B cell (primary cell): ENCODE measurements around the gene RPA1.

ENCODE experiments used
- EZH2 ChIP-seq: IDR thresholded peaks from 2 replicates; pipeline ENCODE4 v1.6.1; 2012; ENCODE audit warnings: borderline replicate concordance, low read depth, mild to moderate bottlenecking, moderate library complexity, low read length; ENCODE audit not compliant: insufficient read depth, poor library complexity, severe bottlenecking
- TF ChIP-seq, protein P1 (sequence below): fragments of 200-600 bp; IDR thresholded peaks from one replicate; pipeline ENCODE4 v1.8.0; 2022; ENCODE audit warnings: antibody characterized with exemption, mild to moderate bottlenecking

DNA sequence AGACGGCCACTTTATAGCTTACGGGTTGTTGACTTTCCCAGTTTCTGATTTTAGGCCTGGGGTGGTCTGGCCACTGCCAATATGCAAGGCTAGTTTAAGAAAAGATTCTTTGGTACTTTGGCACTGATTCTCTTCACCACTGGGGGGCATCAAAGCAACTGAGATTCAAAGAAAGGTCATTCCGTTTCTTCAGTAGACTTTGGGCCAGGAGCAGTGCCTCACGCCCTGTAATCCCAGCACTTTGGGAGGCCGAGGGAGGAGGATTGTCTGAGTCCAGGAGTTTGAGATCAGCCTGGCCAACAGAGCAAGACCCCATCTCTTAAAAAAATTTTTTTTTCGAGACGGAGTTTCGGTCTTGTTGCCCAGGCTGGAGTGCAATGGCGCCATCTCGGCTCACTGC lies 53.0 kb downstream of the RPA1 start:
- TF ChIP-seq EZH2: no peak
- TF ChIP-seq, protein P1, sequence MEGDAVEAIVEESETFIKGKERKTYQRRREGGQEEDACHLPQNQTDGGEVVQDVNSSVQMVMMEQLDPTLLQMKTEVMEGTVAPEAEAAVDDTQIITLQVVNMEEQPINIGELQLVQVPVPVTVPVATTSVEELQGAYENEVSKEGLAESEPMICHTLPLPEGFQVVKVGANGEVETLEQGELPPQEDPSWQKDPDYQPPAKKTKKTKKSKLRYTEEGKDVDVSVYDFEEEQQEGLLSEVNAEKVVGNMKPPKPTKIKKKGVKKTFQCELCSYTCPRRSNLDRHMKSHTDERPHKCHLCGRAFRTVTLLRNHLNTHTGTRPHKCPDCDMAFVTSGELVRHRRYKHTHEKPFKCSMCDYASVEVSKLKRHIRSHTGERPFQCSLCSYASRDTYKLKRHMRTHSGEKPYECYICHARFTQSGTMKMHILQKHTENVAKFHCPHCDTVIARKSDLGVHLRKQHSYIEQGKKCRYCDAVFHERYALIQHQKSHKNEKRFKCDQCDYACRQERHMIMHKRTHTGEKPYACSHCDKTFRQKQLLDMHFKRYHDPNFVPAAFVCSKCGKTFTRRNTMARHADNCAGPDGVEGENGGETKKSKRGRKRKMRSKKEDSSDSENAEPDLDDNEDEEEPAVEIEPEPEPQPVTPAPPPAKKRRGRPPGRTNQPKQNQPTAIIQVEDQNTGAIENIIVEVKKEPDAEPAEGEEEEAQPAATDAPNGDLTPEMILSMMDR: peak; percentile 60
